ENCODE results near the gene NR3C2.
"Not testable (repeated sequence)": the region's sequence is repeated elsewhere in the genome, so short reads cannot be mapped to it uniquely, and the experiment has no call there.

Gene NR3C2

GRCh38 chr4:148123161-148123560 lies 319.1 kb downstream of the NR3C2 start:
- H3K4me3 ChIP-seq (ENCODE audit: low read length); H3K4me1 ChIP-seq (ENCODE audit: control insufficient read depth, insufficient read depth, low read length); H3K9me3 ChIP-seq (ENCODE audit: control insufficient read depth, low read length); H3K27me3 ChIP-seq (ENCODE audit: control insufficient read depth, insufficient read depth, low read length); H3K9ac ChIP-seq (ENCODE audit: low read length); H3K36me3 ChIP-seq (ENCODE audit: control insufficient read depth, insufficient read depth, low read length): not testable (repeated sequence)

- no peaks in the 10 kb centered on the region for H3K9me3 ChIP-seq (ENCODE audit: control insufficient read depth, low read length)
- no peaks in the 10 kb centered on the region for H3K27me3 ChIP-seq (ENCODE audit: control insufficient read depth, insufficient read depth, low read length)
- no peak overlapping the region for H3K4me3 ChIP-seq (ENCODE audit: low read length)
- H3K9ac ChIP-seq (ENCODE audit: low read length) = no peak overlapping the region
- no peaks in the 10 kb centered on the region for H3K36me3 ChIP-seq (ENCODE audit: control insufficient read depth, insufficient read depth, low read length)
- no peaks in the 10 kb centered on the region for H3K4me1 ChIP-seq (ENCODE audit: control insufficient read depth, insufficient read depth, low read length)
Measured at GRCh38 chr4:148120216-148120615, 322.0 kb downstream of the NR3C2 start.

GRCh38 chr4:148118633-148119032 lies 323.6 kb downstream of the NR3C2 start:
- Histone ChIP-seq H3K27me3 (ENCODE audit: control insufficient read depth, insufficient read depth, low read length) (no peaks in the 10 kb centered on the region), H3K9me3 (ENCODE audit: control insufficient read depth, low read length) (no peaks in the 10 kb centered on the region), H3K4me3 (ENCODE audit: low read length) (no peak overlapping the region), H3K4me1 (ENCODE audit: control insufficient read depth, insufficient read depth, low read length) (no peaks in the 10 kb centered on the region), H3K36me3 (ENCODE audit: control insufficient read depth, insufficient read depth, low read length) (no peaks in the 10 kb centered on the region), H3K9ac (ENCODE audit: low read length) (no peak overlapping the region)

GRCh38 chr4:148118179-148118578 lies 324.0 kb downstream of the NR3C2 start:
- Histone ChIP-seq H3K9ac (ENCODE audit: low read length) (no peak overlapping the region), H3K27me3 (ENCODE audit: control insufficient read depth, insufficient read depth, low read length) (no peaks in the 10 kb centered on the region), H3K4me3 (ENCODE audit: low read length) (no peak overlapping the region), H3K36me3 (ENCODE audit: control insufficient read depth, insufficient read depth, low read length) (no peaks in the 10 kb centered on the region), H3K9me3 (ENCODE audit: control insufficient read depth, low read length) (no peaks in the 10 kb centered on the region), H3K4me1 (ENCODE audit: control insufficient read depth, insufficient read depth, low read length) (no peaks in the 10 kb centered on the region)

GRCh38 chr4:148116969-148117368 lies 325.2 kb downstream of the NR3C2 start:
- Histone ChIP-seq H3K4me3 (ENCODE audit: low read length) (no peak overlapping the region), H3K9me3 (ENCODE audit: control insufficient read depth, low read length) (no peaks in the 10 kb centered on the region), H3K4me1 (ENCODE audit: control insufficient read depth, insufficient read depth, low read length) (no peaks in the 10 kb centered on the region), H3K9ac (ENCODE audit: low read length) (no peak overlapping the region), H3K36me3 (ENCODE audit: control insufficient read depth, insufficient read depth, low read length) (no peaks in the 10 kb centered on the region), H3K27me3 (ENCODE audit: control insufficient read depth, insufficient read depth, low read length) (no peaks in the 10 kb centered on the region)

GRCh38 chr4:148116264-148116663 lies 325.9 kb downstream of the NR3C2 start:
- no peaks in the 10 kb centered on the region for H3K9me3 ChIP-seq (ENCODE audit: control insufficient read depth, low read length)
- H3K9ac ChIP-seq (ENCODE audit: low read length) = no peak overlapping the region
- H3K4me3 ChIP-seq (ENCODE audit: low read length) = no peak overlapping the region
- H3K27me3 ChIP-seq (ENCODE audit: control insufficient read depth, insufficient read depth, low read length) = no peaks in the 10 kb centered on the region
- no peaks in the 10 kb centered on the region for H3K36me3 ChIP-seq (ENCODE audit: control insufficient read depth, insufficient read depth, low read length)
- no peaks in the 10 kb centered on the region for H3K4me1 ChIP-seq (ENCODE audit: control insufficient read depth, insufficient read depth, low read length)

- no peaks in the 10 kb centered on the region for H3K4me1 ChIP-seq (ENCODE audit: control insufficient read depth, insufficient read depth, low read length)
- H3K4me3 ChIP-seq (ENCODE audit: low read length) = no peak overlapping the region
- H3K27me3 ChIP-seq (ENCODE audit: control insufficient read depth, insufficient read depth, low read length) = no peaks in the 10 kb centered on the region
- H3K9me3 ChIP-seq (ENCODE audit: control insufficient read depth, low read length) = no peaks in the 10 kb centered on the region
- H3K9ac ChIP-seq (ENCODE audit: low read length) = no peak overlapping the region
- H3K36me3 ChIP-seq (ENCODE audit: control insufficient read depth, insufficient read depth, low read length) = no peaks in the 10 kb centered on the region
Measured at GRCh38 chr4:148114436-148114835, 327.8 kb downstream of the NR3C2 start.

GRCh38 chr4:148112231-148112982 lies 329.8 kb downstream of the NR3C2 start:
- Histone ChIP-seq H3K4me3 (ENCODE audit: low read length) (no peak overlapping the region), H3K9ac (ENCODE audit: low read length) (no peak overlapping the region), H3K4me1 (ENCODE audit: control insufficient read depth, insufficient read depth, low read length) (no peaks in the 10 kb centered on the region), H3K27me3 (ENCODE audit: control insufficient read depth, insufficient read depth, low read length) (no peaks in the 10 kb centered on the region), H3K9me3 (ENCODE audit: control insufficient read depth, low read length) (no peaks in the 10 kb centered on the region), H3K36me3 (ENCODE audit: control insufficient read depth, insufficient read depth, low read length) (no peaks in the 10 kb centered on the region)

GRCh38 chr4:148110169-148110568 lies 332.0 kb downstream of the NR3C2 start:
- Histone ChIP-seq H3K4me3 (ENCODE audit: low read length) (no peak overlapping the region), H3K9me3 (ENCODE audit: control insufficient read depth, low read length) (no peaks in the 10 kb centered on the region), H3K36me3 (ENCODE audit: control insufficient read depth, insufficient read depth, low read length) (no peaks in the 10 kb centered on the region), H3K27me3 (ENCODE audit: control insufficient read depth, insufficient read depth, low read length) (no peaks in the 10 kb centered on the region), H3K9ac (ENCODE audit: low read length) (no peak overlapping the region), H3K4me1 (ENCODE audit: control insufficient read depth, insufficient read depth, low read length) (no peaks in the 10 kb centered on the region)

GRCh38 chr4:148109216-148109615 lies 333.0 kb downstream of the NR3C2 start:
- H3K36me3 ChIP-seq (ENCODE audit: control insufficient read depth, insufficient read depth, low read length) = no peaks in the 10 kb centered on the region
- H3K4me3 ChIP-seq (ENCODE audit: low read length) = no peak overlapping the region
- no peaks in the 10 kb centered on the region for H3K4me1 ChIP-seq (ENCODE audit: control insufficient read depth, insufficient read depth, low read length)
- no peaks in the 10 kb centered on the region for H3K27me3 ChIP-seq (ENCODE audit: control insufficient read depth, insufficient read depth, low read length)
- H3K9ac ChIP-seq (ENCODE audit: low read length) = no peak overlapping the region
- H3K9me3 ChIP-seq (ENCODE audit: control insufficient read depth, low read length) = no peaks in the 10 kb centered on the region

- no peak overlapping the region for H3K9ac ChIP-seq (ENCODE audit: low read length)
- no peaks in the 10 kb centered on the region for H3K4me1 ChIP-seq (ENCODE audit: control insufficient read depth, insufficient read depth, low read length)
- H3K27me3 ChIP-seq (ENCODE audit: control insufficient read depth, insufficient read depth, low read length) = no peaks in the 10 kb centered on the region
- H3K9me3 ChIP-seq (ENCODE audit: control insufficient read depth, low read length) = no peaks in the 10 kb centered on the region
- no peaks in the 10 kb centered on the region for H3K36me3 ChIP-seq (ENCODE audit: control insufficient read depth, insufficient read depth, low read length)
- no peak overlapping the region for H3K4me3 ChIP-seq (ENCODE audit: low read length)
Measured at GRCh38 chr4:148108766-148109165, 333.4 kb downstream of the NR3C2 start.

- H3K9ac ChIP-seq (ENCODE audit: low read length) = no peak overlapping the region
Measured at GRCh38 chr4:148103597-148104355, 338.4 kb downstream of the NR3C2 start.

More at GRCh38 chr4:148103597-148104355, 338.4 kb downstream of the NR3C2 start:
- H3K27me3 ChIP-seq (ENCODE audit: control insufficient read depth, insufficient read depth, low read length) = no peaks in the 10 kb centered on the region
- no peaks in the 10 kb centered on the region for H3K9me3 ChIP-seq (ENCODE audit: control insufficient read depth, low read length)
- H3K4me3 ChIP-seq (ENCODE audit: low read length) = no peak overlapping the region
- H3K4me1 ChIP-seq (ENCODE audit: control insufficient read depth, insufficient read depth, low read length) = no peaks in the 10 kb centered on the region
- H3K36me3 ChIP-seq (ENCODE audit: control insufficient read depth, insufficient read depth, low read length) = no peaks in the 10 kb centered on the region

All from mucosa of stomach (tissue), 1 donor.